ENCODE data around the gene HOXC6. TPM values are rescaled to one million over a fixed set of nuclear protein-coding genes. Genes with fewer than 3 reads are reported as not detected.

The HOXC6 gene
- 2.9 and 3.7 TPM in 2 replicates for total RNA-seq

DNA sequence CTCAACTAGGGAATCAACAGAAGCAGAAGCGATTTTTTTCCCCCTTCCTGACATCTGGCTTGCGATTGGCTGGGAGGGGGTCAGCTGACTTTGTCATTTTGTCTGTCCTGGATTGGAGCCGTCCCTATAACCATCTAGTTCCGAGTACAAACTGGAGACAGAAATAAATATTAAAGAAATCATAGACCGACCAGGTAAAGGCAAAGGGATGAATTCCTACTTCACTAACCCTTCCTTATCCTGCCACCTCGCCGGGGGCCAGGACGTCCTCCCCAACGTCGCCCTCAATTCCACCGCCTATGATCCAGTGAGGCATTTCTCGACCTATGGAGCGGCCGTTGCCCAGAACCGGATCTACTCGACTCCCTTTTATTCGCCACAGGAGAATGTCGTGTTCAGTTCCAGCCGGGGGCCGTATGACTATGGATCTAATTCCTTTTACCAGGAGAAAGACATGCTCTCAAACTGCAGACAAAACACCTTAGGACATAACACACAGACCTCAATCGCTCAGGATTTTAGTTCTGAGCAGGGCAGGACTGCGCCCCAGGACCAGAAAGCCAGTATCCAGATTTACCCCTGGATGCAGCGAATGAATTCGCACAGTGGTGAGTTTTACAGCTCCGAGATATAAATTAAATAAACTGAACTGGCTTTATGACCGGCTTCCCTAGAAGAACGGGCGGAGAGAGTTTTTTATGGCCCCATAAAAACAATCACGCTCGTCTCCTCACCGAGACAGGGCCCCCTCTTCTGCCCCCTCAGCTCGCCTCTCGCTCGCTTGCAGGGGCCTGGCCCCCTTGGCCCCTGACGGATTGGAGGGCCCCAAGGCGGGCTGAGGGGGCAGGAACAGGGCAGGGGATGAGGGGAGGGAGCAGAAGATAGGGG is at the start of gene HOXC6:
Gene HOXC6 (plus strand): TSS at position 127 of the 888 bp plus-strand sequence. CDS start 82 bp downstream, at position 209.

DNA sequence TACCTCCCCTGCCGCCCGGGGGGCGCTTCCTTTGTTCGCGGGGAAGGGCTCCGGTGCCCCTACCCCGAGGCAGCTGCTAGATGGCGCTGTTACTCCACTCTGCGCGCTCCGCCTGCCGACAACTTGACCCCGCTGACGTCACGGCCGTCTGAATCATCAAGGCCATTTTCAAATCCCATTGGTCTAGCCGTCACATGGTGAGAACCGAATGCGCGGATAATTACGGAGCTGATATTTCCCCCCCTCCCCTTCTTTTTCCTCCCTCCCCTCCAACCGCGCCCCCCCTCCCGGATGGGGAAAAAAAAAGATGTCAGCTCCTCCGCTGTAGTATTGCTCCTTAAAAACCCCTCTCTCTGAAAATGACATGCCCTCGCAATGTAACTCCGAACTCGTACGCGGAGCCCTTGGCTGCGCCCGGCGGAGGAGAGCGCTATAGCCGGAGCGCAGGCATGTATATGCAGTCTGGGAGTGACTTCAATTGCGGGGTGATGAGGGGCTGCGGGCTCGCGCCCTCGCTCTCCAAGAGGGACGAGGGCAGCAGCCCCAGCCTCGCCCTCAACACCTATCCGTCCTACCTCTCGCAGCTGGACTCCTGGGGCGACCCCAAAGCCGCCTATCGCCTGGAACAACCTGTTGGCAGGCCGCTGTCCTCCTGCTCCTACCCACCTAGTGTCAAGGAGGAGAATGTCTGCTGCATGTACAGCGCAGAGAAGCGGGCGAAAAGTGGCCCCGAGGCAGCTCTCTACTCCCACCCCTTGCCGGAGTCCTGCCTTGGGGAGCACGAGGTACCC is 43.1 kb upstream of the HOXC6 start, which contains the start of gene HOXC10:
Gene HOXC10 (plus strand): TSS at position 246 of the 791 bp plus-strand sequence. CDS start 114 bp downstream, at position 360.

DNA sequence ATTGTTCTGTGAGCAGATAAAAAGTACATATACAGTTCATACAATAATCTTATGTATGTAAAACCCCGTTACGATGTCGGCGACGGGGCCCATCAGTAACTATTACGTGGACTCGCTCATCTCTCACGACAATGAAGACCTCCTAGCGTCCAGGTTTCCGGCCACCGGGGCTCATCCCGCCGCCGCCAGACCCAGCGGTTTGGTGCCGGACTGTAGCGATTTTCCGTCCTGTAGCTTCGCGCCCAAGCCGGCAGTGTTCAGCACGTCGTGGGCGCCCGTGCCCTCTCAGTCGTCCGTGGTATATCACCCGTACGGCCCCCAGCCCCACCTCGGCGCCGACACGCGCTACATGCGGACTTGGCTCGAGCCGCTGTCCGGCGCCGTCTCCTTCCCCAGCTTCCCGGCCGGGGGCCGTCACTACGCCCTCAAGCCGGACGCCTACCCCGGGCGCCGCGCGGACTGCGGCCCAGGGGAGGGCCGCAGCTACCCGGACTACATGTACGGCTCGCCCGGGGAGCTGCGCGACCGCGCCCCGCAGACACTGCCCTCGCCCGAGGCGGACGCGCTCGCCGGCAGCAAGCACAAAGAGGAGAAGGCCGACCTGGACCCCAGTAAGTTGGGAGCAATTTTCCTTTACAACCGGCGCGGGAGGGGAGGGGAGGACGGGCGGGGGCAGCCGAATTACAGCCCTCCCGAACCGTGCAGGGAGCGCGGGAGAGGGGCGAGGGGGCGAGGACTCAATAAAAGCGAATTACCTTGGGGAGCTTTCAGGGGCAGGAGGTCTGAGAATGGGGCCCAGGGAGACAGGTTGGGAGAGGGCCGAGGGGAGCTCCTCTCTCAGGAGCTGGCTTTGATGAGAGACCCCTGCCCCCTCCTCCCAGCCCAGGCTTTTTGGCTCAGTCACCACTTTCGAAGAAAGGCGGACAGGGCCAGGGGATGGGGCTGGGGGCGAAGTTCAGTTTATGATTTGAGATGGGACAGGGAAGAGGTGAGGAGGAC is 27.8 kb upstream of the HOXC6 start, which contains the start of gene HOXC9:
Gene HOXC9 (plus strand): TSS at position 46 of the 999 bp plus-strand sequence. CDS start 28 bp downstream, at position 74.

DNA sequence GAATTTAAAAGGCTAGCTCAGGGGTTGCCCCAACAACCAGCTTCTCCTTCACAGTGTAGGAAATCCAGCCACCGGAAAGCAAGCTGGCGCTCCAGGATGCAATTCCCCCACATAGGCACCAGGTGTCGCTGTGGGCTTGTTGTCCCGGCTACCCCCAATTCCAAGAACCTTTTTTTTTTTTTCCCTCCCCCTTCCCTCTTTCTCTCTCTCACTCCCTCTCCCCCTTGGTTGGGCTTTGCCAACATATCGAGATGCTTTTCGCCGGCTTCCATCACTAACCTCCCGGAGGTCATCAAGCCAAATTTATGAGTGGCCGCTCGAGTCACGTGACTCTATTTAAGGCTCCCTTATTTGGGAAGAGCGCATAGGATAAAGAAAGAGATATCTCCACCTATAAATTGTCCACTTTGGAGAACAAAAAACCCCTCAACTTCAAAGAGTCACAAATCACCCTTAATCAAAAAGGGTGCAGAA is 4.4 kb downstream of the HOXC6 start, which contains the start of gene HOXC5:
Gene HOXC5 (plus strand): TSS at position 424 of the 474 bp plus-strand sequence. CDS start 73 bp downstream, outside the sequence.

DNA sequence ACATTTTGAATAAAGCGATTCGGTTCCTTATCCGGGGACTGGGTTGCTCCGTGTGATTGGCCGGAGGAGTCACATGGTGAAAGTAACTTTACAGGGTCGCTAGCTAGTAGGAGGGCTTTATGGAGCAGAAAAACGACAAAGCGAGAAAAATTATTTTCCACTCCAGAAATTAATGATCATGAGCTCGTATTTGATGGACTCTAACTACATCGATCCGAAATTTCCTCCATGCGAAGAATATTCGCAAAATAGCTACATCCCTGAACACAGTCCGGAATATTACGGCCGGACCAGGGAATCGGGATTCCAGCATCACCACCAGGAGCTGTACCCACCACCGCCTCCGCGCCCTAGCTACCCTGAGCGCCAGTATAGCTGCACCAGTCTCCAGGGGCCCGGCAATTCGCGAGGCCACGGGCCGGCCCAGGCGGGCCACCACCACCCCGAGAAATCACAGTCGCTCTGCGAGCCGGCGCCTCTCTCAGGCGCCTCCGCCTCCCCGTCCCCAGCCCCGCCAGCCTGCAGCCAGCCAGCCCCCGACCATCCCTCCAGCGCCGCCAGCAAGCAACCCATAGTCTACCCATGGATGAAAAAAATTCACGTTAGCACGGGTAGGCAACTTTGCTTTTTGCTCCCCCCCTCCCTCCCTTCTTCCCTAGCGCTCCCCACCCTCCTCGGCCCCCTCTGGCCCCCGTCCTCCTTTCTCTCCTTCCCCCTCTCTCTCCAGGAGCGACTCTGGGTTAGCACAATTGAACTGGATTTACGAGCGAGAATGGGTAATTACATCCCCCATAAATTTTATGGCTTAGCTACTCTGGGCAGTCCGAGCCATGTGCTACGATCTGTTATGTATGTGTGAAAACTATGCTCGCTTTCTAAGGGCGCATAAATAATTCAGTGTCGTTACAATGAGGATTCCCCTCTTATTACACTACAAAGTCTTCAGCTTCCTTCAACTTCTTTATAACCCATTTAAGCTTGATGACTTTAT is 25.8 kb downstream of the HOXC6 start, which contains the start of gene HOXC4:
Gene HOXC4 (plus strand): TSS at position 85 of the 991 bp plus-strand sequence. CDS start 88 bp downstream, at position 173.

Small RNA genes lying within 50 kb of the gene (small RNA-seq; reads per million reads assigned to genes)
- gene HOXC5 (0.33 reads per million, percentile 12 among the genes with 10 or more reads in this experiment), gene MIR196A2 (3.8 reads per million, percentile 90 among the genes with 10 or more reads in this experiment), gene MIR615 (11.5 reads per million, percentile 96 among the genes with 10 or more reads in this experiment)

Other genes with a start within 250 kb of the HOXC6 start
- gene HOXC13, start 89.6 kb upstream of the HOXC6 start, total RNA-seq = not detected in 2 replicates
- not detected in 2 replicates for gene HOXC12, start 73.5 kb upstream of the HOXC6 start, total RNA-seq
- gene HOXC11, start 55.3 kb upstream of the HOXC6 start, total RNA-seq = 0.37 TPM in 1 of 2 replicates, not detected in the other
- not detected in 2 replicates for gene HOTAIR, start 53.5 kb upstream of the HOXC6 start, total RNA-seq
- 6.6 TPM in 1 of 2 replicates, not detected in the other for gene HOXC10, start 43.3 kb upstream of the HOXC6 start, total RNA-seq
- gene HOXC9, start 28.3 kb upstream of the HOXC6 start, total RNA-seq = 2.9 and 8.8 TPM in 2 replicates
- 3.5 and 6.2 TPM in 2 replicates for gene HOXC8, start 19.5 kb upstream of the HOXC6 start, total RNA-seq
- gene HOXC5, start 4.6 kb downstream of the HOXC6 start, total RNA-seq = 2.2 and 2.3 TPM in 2 replicates
- 1.6 and 2.2 TPM in 2 replicates for gene HOXC4, start 25.4 kb downstream of the HOXC6 start, total RNA-seq
- gene SMUG1, start 160.5 kb downstream of the HOXC6 start, total RNA-seq = 20.6 and 28.2 TPM in 2 replicates